Fibroblast of mammary gland (primary cell): ENCODE measurements around the gene ATP2B3.
A peak's percentile ranks its signal among the peaks of the same experiment; 100 is the strongest.

ENCODE experiments used
- DNase-seq: peaks from one replicate; pipeline ENCODE4 v3.0.0-alpha.2; 2010; ENCODE audit warnings: low read depth
- H3K4me3 ChIP-seq: 2 replicates; pipeline ENCODE4 v1.5.1; 2011; ENCODE audit warnings: low read depth, mild to moderate bottlenecking, low read length, moderate library complexity; ENCODE audit not compliant: control insufficient read depth
- TF ChIP-seq, protein P1 (sequence below): conservative IDR thresholded peaks from 2 replicates; pipeline ENCODE4 v1.5.1; 2011; ENCODE audit warnings: low read depth, low read length, inconsistent platforms; ENCODE audit not compliant: control insufficient read depth, insufficient read depth

The ATP2B3 gene

DNA sequence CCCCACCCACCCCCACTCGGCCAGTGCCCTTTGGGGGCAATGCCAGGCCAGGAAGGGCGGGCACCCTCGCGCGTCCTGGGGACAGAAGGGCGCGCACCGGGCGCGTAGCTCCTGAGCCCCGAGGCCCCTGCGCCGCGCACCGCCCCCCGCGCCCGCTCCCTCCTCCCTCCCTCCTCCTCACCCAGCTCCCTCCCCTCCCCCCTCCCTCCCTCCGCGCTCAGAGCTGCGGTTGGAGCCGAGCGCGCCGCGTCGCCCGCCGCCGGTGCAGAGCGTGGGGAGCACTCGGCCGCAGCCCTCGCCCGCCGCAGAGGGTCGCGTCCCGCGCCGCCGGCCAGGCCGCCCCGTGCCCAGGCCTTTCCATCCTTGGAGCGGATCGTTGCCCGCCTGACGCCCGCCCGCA is at the start of gene ATP2B3:
Gene ATP2B3 (plus strand): TSS at position 220 of the 400 bp plus-strand sequence. CDS start 18,606 bp downstream, outside the sequence.
- no peak within 1 kb of the TSS for H3K4me3 ChIP-seq
- DNase-seq = no peak
- TF ChIP-seq, protein P1, sequence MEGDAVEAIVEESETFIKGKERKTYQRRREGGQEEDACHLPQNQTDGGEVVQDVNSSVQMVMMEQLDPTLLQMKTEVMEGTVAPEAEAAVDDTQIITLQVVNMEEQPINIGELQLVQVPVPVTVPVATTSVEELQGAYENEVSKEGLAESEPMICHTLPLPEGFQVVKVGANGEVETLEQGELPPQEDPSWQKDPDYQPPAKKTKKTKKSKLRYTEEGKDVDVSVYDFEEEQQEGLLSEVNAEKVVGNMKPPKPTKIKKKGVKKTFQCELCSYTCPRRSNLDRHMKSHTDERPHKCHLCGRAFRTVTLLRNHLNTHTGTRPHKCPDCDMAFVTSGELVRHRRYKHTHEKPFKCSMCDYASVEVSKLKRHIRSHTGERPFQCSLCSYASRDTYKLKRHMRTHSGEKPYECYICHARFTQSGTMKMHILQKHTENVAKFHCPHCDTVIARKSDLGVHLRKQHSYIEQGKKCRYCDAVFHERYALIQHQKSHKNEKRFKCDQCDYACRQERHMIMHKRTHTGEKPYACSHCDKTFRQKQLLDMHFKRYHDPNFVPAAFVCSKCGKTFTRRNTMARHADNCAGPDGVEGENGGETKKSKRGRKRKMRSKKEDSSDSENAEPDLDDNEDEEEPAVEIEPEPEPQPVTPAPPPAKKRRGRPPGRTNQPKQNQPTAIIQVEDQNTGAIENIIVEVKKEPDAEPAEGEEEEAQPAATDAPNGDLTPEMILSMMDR = no peak

DNA sequence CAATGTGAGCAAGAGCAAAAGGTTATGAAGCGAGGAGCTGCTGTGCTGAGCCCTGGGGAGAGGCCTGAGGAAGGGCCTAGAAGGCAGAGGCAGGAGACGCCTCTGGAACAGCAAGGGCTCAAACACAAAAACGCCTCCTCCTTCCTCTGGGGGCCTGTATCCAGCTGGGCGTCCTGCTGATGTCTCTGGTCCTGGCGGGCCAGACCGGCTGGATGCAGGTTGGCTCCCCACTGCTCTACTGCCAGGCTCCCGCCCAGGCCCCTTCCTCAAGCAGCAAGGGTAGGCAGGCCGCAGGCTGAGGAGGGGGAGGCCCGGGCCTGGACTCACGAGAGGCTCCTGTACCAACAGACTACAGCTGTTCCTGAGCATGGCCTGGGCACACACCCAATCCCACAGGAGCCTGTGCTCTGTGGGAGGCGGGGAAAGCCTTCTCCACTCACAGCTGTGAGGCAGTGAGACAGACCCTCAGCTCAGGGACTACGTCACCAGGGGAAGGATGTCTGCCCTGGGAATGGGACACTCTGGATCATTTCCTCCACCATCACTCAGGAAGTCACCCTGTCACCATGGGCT is 49.3 kb upstream of the ATP2B3 start:
- no peak overlapping the region for H3K4me3 ChIP-seq
- TF ChIP-seq, protein P1 = no peak
- no peak for DNase-seq

DNA sequence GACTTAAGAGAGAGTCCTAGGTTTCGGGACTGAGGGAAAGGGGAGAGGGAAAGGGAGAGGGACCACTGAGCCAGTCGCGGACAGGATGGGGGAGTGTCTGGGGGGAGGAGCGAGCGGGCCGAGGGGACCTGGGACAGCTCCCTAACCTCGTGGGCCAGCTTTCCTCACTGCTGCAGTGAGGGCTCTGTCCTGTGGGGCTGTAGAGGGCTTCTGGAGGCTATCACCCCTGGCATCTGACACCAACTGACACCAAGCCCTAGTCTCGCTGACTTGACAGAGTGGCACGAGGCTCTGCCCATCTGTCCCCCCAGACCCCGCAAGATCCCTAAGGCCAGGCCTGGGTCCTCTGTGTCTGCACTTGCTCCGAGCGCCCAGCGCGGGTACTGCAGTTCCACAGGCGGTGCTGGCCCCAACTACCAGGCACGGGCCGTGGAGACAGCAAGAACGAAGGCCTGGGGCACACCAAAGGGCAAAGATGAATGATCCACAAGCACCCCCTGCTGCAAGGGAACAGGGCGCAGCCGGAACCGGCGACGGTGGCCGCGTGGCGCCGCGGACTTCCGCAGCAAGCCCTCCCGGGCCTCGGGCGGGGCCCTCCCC is 47.5 kb upstream of the ATP2B3 start:
- peak; percentile 28 for DNase-seq

DNA sequence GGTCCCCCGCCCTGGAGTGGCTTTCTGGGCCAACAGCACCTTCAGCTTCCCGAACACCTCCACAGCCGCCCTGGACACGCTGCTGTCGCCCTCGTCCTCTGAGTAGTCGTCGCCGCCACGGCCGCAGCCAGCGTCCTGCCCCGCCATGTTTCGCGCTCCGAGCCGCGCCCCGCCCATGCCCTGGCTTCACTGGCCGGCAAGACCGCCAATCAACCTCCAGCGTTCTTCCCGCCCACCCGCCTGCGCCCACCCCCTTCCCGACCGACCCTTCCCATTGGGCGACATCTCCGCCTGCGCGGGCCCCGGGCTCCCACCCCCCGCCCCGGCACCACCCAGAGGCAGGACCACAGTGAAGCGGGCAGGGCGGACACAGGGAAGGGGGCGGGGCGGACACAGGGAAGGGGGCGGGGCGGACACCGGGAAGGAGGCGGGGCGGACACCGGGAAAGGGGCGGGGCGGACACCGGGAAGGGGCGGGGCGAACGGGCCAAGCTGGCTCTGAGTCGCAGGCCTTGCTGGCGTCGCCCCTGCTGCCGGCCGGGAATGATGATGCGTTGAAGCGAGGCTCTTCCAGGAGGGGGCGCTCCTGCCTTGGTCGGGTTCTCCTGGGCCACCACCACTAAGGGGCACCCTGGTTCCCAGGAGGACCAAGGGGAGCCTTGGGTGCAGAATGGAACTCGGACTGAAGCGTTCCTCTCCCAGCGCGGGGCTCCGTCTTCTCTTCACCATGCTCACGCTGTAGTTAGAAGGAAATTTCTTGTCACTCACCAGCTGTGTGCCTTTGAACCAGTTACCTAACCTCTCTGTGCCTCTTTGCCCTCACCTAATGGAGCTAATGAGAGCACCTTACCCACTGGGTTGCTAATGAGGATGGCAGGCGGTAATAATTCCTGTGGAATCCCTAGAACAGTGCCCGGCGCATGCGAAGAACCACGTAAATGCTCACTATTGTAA is 46.8 kb upstream of the ATP2B3 start, which contains the start of gene HAUS7:
Gene HAUS7 (minus strand): TSS at position 166 of the 953 bp plus-strand sequence. CDS start 19 bp downstream, at position 147.
- peak within 1 kb of the TSS; percentile 68 for H3K4me3 ChIP-seq
- peak; percentile 82 for DNase-seq
- TF ChIP-seq, protein P1 = peak; percentile 55

More for the DNA sequence above, 47.5 kb upstream of the ATP2B3 start:
- TF ChIP-seq, protein P1 = no peak
- H3K4me3 ChIP-seq = peak overlapping the region; percentile 68

DNA sequence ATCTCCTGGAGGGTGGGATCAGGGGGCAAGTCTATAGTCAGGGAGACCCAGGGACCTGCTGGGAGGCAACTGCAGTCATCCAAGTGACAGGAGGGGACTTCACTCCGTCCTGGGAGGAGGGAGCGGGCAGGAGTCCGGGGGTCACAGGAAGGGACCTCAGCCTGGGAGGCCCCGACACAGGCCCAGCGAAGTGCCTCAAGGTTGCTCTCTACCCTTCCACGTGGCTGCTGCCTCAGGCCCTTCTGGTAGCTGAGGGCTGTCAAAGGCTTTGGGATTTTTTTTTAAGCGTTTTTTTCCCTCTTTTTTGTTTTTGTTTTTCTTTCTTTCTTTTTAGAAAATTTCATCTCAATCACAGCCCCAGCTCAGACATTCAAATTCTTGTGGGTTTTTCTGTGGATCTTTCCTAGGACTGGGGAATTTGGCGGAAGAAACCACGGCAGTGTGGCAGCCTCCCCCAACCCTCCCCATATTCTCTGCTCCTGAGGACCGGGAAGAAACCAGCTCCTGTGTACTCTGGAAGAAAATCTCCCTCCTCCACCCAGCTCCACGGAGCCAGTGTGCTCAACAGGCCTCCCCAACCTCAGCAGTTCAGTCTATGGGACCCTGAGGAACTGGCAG is 45.7 kb upstream of the ATP2B3 start:
- no peak for DNase-seq
- TF ChIP-seq, protein P1 = no peak
- no peak overlapping the region for H3K4me3 ChIP-seq

DNA sequence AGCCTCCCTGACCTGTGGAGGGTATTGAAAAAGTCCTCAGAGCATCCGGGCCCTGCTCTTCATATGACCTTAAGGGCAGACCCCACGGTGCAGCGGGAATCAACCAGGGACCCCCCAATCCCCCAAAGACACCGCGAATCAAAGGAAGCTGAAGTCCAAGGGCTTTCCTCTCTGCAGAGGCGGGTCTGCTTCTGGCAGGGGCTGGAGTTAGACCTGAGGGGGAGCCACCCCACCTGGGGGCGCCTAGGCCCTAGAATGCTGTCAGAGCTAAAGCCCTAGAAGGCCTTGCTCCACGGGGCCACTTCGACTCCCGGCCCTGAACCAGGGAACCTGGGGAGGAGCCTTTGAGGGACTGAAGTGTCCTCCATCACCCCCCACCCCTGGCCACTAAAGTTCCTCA is 44.3 kb upstream of the ATP2B3 start:
- DNase-seq = no peak
- no peak overlapping the region for H3K4me3 ChIP-seq
- TF ChIP-seq, protein P1 = no peak
